IMR-90 (cell line): Measurements from ENCODE around the gene PTPRC.

ENCODE experiments used
- CTCF ChIP-seq: conservative IDR thresholded peaks from 2 replicates; pipeline ENCODE4 v1.5.1; 2012; ENCODE audit warnings: mild to moderate bottlenecking, low read depth, low read length, improper control_type of control experiment
- FOS ChIP-seq: fragments of 150-350 bp; IDR thresholded peaks from 2 replicates; pipeline ENCODE4 v1.6.1; 2016; ENCODE audit warnings: low read depth, low read length

- TF ChIP-seq FOS (no peak), CTCF (no peak)
These were observed 134.7 kb downstream of the PTPRC start for GRCh38 chr1:198773523-198773922.
